Renal cortical epithelial cell (primary cell): Measurements from ENCODE around the gene PHYHD1. TPM values are rescaled to one million over a fixed set of nuclear protein-coding genes. Genes with fewer than 3 reads are reported as not detected.

Source experiments
- DNase-seq: peaks from one replicate; pipeline ENCODE4 v3.0.0-alpha.2; 2011; ENCODE audit warnings: low read depth
- total RNA-seq: library from RNA; depleted of rRNA; stranded (reverse); fragments of >200 nt; gene quantifications from 2 replicates; pipeline ENCODE4 v1.2.3, GENCODE V29; 2014

The PHYHD1 gene
- total RNA-seq, result 38.4 and 71.2 TPM in 2 replicates

GRCh38 chr9:128920381-128921058 lies at the start of gene PHYHD1:
TSS of gene PHYHD1 (plus strand) at chr9:128920982. CDS start at chr9:128922324, 1,342 bp downstream.
- DNase-seq, result no peak

DNA sequence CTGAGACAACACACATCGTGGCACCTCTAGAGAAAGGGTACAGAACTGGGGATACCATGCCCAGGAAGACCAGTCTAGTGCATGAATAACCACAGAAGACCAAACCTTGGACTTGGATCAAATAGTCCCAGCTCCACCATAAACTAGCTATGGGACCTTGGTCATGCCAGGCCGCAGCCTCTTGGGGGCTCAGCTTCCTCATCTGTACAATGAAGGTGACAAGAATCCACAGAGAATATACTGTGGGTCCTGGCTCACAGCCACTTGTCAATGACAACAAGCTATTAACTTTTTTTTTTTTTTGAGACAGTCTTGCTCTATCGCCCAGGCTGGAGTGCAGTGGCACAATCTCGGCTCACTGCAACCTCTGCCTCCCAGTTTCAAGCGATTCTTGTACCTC lies 42.9 kb upstream of the PHYHD1 start:
- no peak for DNase-seq

- DNase-seq, result peak; percentile 86
Observed at GRCh38 chr9:128881884-128882676, 38.7 kb upstream of the PHYHD1 start, which contains the start of the genes KYAT1 and LRRC8A. TSS of gene KYAT1 (minus strand) at chr9:128881950. CDS start at chr9:128845405, 36,545 bp downstream. TSS of gene LRRC8A (plus strand) at chr9:128882133. CDS start at chr9:128907165, 25,032 bp downstream.

- DNase-seq, result no peak
Observed at GRCh38 chr9:128882677-128883603, 37.8 kb upstream of the PHYHD1 start.

- no peak for DNase-seq
Observed at GRCh38 chr9:128884164-128884563, 36.6 kb upstream of the PHYHD1 start.

GRCh38 chr9:128885376-128885775 lies 35.4 kb upstream of the PHYHD1 start:
- DNase-seq, result no peak

GRCh38 chr9:128885798-128886197 lies 35.0 kb upstream of the PHYHD1 start:
- no peak for DNase-seq

GRCh38 chr9:128886211-128886891 lies 34.4 kb upstream of the PHYHD1 start:
- DNase-seq, result no peak

- DNase-seq, result no peak
Observed at GRCh38 chr9:128887049-128887448, 33.7 kb upstream of the PHYHD1 start.

GRCh38 chr9:128887914-128888350 lies 32.9 kb upstream of the PHYHD1 start:
- DNase-seq, result no peak

DNA sequence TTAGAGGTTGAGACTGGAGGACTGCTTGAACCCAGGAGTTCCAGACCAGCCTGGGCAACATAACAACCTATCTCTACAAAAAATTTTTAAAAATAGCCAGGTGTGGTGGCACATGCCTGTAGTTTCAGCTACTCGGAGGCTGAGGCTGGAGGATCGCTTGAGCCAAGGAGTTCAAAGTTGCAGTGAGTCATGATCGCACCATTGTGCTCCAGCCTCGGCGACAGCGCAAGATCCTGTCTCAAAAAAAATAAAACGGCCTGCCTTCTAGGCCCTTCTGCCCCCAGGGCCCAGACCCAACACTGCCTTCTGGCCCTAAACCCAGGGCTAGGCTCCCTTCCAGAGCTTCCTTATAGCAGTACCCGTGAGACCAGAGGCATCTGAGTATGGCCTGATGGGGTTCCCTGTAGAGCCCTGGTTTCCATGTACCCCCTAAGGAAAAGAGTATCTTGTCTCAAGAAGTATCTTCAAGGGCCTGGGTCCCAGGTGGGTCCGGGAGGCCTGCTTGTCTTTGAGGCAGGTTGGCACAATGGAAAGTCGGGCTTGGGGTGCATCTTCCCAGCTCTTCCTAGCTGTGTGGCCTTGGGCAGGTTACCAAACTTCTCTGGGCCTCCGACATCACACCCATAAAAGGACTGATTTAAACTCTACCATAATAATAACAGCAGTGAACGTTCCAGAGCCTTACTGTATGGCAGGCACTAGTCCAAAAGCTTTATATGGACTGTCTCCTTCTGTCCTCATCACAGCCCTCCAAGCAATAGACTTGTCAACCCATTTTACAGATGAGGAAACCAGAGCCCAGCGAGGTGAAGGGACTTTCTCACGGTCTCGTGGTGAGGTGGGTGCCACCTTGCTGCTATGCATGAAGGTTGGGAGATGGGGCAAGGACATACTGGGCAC lies 29.2 kb upstream of the PHYHD1 start:
- DNase-seq, result no peak

DNA sequence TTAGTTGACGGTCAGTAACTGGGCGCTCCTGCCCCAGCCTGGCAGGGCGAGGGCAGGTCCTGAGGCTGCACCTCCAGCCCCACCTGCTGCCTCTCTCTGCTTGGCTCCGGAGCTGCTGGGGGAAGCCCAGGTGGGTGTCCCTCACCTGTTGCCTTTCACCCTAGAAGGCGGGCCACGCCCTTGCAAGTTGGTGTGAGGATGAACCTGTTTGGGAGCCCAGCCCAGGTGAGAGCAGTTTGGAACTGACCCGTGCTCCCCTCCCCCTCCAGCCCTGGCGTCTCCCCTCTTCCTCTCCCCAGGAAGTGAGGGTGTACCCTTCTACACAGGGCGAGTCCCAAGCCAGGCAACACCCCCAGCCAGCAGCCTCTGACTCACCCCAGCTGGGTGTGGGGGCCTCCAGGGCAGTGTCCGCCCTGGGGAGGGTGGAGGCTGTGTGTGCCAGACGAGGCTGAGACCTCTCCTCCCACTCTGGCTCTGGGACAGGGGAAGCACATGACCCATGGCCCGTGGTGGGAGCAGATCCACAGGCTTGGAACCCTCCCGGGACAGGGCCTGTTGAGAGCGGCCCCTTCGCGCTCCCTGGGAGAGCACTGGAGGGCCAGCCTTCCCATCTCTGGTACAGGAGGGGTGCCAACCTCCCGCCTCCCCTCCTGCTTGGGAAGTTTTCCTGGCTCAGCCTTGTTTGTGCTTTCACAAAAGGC lies 28.4 kb upstream of the PHYHD1 start:
- DNase-seq, result peak; percentile 70

DNA sequence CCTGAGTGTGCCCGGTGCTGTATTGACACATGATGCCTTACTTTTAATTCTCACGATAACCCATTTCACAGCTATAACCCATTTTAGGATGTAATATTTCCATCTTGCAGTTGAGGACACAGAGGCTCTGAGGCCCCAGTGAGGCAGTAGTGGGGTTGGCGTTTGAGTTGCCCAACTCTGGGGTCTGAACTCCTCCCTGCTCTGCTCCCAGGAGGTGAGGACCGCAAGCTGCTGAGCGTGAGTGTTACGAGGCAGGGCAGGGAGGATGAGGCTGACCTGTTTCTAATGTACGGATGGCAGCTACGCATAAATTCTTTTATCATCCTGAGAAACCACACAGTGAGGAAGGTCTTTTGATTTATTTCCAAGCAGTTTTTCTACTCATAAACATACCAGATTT lies 27.4 kb upstream of the PHYHD1 start:
- DNase-seq, result no peak

DNA sequence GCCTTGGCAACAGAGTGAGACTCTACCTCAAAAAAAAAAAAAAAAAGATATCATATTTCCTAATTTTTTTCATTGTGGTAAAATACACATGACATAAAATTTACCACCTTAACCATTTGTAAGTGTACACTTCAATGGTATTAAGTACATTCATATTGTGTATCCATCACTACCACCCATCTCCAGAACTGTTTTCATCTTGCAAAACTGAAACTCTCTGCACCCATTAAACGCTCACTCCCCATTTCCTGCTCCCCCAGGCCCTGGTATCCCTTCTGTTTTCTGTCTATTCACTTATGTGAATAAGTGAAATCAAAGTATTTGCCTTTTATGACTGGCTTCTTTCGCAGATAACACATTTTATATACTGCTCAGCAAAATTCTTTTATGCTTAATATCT lies 26.0 kb upstream of the PHYHD1 start:
- DNase-seq, result no peak

DNA sequence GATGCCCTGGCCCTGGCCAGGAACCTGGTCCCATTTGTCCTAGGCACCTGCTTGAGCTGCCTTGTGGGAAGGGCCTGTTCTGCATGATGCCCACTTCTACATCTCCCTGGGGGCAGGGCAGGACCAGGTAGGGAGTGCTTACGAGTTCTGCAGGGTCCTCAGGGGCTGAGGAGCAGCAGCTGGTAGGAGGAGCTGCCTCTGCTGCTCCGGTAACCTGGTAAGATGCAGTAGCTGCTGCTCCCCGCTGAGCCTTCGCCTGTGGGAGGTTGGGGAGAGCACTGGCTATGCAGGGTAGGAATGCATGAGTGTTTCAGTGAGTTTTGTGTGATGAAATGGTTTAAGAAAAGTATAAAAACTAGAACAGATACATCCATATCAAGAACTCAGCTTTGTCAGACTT lies 25.2 kb upstream of the PHYHD1 start:
- no peak for DNase-seq

DNA sequence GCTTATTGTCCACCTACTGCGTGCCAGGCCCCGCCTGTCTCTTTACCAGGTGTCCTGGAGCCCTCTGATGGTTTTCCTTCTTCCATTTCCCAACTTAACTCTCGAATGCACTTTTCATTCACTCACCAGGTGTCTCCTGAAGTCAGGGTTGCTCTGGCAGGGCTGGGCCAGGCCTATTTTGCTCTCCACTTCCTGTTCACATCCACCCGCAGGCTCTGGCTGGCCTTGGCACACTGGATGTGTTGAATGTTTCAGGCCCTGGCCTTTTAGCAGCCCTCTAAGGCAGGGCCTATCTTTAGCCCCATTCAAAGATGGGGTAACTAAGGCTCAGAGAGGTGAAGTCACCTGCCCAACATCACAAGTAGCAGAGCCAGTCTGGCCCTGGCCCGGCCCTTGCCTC lies 22.4 kb upstream of the PHYHD1 start:
- no peak for DNase-seq

- no peak for DNase-seq
Observed at GRCh38 chr9:128898845-128899565, 21.8 kb upstream of the PHYHD1 start.

GRCh38 chr9:128899566-128900322 lies 21.0 kb upstream of the PHYHD1 start:
- DNase-seq, result no peak
